ENCODE measurements around the gene UGT1A5.

The UGT1A5 gene

GRCh38 chr2:233779722-233780121, 67.0 kb downstream of the UGT1A5 start:
- DNase-seq: no peak

DNA sequence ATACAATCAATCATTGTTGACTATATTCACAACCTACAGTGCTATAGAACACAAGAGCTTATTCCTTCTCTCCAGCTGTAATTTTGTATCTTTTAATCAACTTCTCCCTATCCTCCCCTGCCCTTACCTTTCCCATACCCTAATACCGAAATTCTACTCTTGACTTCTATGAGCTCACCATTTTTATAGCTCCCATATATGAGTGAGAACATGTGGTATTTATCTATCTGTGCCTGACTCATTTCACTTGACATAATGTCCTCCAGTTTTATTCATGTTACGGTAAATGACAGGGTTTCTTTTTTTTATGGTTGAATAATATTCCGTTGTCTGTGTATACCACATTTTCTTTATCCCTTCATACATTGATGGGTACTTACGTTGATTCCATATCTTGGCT, 68.1 kb downstream of the UGT1A5 start:
- no peak for DNase-seq

- no peak for DNase-seq
These were observed 76.8 kb downstream of the UGT1A5 start for GRCh38 chr2:233789554-233789953.

- DNase-seq: no peak
These were observed 78.6 kb downstream of the UGT1A5 start for GRCh38 chr2:233791151-233791882.

DNA sequence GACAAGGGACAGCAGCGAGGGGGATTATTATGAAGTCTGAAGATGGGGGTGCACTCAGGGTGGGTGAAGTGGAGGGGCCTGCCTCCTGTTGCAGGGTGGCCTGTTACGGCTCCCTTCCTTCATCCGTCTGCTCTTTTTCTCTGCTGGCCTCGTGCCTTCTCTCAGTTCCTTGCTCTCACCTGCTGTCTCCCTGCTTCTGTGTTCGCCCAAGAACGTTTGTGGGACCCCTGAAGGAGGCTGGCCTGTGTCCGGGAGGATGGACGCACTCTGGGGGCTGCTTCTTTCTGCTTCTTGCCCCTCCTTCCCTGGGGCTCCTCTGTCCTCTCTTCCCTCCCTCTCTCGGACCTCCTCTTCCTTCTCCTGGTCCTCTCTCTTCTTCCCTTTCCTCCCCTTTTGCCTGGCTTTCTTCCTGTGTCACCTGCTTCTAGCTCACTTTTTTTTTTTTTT, 79.2 kb downstream of the UGT1A5 start:
- DNase-seq: no peak

DNA sequence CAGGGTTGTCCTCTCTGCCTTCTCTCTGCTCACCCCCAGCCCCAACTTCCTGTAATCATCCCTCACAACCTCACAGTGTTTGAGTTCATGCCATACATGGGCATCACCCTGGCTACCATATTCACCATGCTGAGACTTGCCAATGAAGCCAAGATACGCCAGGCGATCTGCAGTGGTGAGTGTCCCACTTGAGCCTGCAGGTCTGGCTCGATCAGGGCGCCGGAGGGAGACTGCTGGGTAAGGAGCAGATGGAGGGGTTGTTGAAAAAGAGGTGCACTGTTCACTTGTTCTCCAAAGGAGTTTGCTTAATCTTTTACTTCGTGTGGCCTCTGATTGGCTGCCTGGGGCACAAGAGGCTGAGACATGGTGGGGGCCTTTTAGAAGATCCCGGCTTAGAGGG, 80.0 kb downstream of the UGT1A5 start:
- no peak for DNase-seq

GRCh38 chr2:233793465-233794127, 80.9 kb downstream of the UGT1A5 start:
- DNase-seq: no peak

- no peak for DNase-seq
These were observed 81.5 kb downstream of the UGT1A5 start for GRCh38 chr2:233794128-233794658.

GRCh38 chr2:233795735-233796171, 83.0 kb downstream of the UGT1A5 start:
- no peak for DNase-seq

- peak in 1 of 56 donors; percentile 15 for DNase-seq
These were observed 83.5 kb downstream of the UGT1A5 start for GRCh38 chr2:233796254-233796653.

DNA sequence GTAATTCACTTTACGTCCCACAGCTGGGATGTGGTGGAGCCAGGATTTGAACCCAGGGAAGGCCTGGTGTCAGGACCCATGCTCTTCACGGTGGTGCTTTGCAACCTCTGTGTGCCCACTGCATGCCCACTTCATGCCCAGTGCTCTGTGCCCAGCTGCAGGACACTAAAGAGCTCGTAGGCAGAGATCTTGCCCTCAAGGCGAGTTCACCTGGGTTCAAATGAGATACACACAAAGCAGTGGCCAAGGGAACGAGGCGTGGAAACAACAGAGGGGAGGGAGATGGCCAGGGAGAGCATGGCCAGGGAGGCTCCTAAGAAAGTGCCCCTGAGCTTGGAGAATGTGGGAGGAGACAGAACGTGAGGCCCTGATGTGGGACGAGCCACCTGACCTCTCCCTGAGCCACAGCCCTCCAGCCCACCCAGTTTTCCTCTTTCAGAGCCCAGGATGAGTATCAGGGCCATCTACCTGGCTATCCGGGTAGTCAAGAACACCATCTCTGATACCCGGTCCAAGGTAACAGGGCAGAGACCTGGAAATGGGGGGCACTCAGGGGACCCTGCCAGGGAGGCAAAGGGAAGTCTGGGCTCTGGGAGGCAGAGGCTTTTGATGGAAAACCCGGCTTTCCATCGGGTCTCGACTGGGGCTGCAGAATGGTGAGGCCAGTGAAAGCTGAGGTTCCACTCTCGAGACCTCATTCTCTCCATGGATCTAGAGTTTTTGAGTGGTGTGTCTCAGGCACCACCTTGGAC, 85.8 kb downstream of the UGT1A5 start:
- DNase-seq: no peak

- no peak for DNase-seq
These were observed 86.5 kb downstream of the UGT1A5 start for GRCh38 chr2:233799087-233799665.

GRCh38 chr2:233799716-233800115, 87.0 kb downstream of the UGT1A5 start:
- DNase-seq: no peak

- DNase-seq: no peak
These were observed 87.5 kb downstream of the UGT1A5 start for GRCh38 chr2:233800208-233800607.

GRCh38 chr2:233801357-233802131, 88.8 kb downstream of the UGT1A5 start:
- DNase-seq: peak in 6 of 56 donors; percentile 5 to 31 (median 14)

DNA sequence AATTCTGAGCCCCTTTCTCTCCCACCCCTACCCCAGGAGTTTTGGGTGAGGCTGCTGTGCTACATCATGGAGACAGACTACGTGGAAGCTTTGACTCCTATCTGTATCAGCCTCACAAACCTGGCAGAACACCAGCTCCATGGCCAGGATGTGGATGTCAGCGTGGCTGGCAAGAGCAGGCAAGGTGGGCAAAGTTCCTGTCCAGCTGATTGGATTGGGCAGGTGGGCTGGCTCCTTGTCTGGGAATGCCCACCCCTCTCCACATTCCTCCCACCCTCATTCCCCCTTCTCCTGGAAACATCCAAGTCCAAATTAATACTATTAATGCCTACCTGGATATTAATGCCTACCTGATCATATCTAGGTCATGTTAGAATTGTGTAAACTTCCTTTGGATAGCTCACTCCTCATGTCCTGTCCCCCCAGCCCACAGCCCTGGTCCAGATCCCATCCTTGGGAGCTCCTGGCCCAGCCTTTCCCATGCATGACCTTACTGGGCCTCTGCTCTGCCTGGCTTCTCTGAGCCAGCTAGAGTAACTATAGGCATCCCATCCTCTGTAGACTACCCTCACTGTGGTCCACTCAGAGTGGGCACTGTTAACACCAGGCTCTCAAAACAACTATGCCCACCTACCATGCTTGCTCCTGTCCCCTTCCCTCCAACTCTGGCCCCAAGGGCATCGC, 89.6 kb downstream of the UGT1A5 start:
- no peak for DNase-seq

DNA sequence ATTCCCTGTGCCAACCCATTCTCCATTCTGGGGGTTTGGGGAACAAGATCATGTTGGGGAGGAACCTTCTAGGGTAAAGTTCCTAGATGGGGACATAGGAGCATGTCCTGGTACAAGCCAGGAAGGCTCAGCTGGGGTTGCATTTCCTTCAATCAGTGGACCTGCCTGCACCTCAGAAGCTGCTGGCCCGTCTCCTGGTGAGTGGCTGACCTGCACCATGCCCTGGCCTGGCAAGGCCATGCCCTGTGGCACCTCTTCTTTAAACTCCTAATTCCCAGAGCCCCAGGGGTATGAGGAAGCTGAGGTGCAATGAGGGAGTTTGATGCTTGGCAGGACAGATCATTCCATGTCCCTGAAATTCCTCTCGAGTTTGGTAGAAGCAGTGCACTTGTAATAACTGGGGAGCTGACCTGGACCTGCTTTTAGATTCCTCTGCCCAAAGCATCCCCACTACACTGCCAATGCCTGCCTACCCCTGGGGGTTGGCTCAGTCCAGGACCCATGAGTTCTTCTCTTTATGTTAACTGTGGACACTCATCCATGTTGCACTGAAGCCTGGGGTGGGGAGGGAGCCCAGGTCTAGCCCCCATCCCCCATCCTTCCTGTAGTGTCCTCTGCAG, 90.7 kb downstream of the UGT1A5 start:
- DNase-seq: no peak

DNA sequence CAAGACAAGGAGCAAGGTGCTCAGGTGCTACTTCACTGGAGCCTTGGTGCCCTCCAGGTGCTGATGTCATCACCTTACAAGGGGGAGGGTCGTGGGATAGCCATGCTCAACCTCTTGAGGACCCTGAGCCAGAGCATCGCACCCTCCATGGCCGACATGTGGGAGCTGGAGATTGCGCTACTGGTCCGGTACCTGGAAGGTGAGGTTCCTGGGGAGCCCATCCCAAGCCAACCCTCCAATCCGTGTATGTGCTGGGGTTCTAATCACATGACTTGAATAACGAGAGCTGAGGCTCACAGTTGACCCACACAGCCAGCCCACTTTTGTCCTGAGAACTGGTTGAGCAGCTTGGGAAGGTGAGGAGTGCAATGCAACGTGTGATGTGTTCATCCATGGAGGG, 91.3 kb downstream of the UGT1A5 start:
- no peak for DNase-seq

GRCh38 chr2:233807215-233807865, 94.6 kb downstream of the UGT1A5 start:
- no peak for DNase-seq

Data from amygdala (tissue), 56 donors.